ENCODE measurements around the gene EARS2.
"Not testable (repeated sequence)": the region's sequence is repeated elsewhere in the genome, so short reads cannot be mapped to it uniquely, and the experiment has no call there.

EARS2 gene

DNA sequence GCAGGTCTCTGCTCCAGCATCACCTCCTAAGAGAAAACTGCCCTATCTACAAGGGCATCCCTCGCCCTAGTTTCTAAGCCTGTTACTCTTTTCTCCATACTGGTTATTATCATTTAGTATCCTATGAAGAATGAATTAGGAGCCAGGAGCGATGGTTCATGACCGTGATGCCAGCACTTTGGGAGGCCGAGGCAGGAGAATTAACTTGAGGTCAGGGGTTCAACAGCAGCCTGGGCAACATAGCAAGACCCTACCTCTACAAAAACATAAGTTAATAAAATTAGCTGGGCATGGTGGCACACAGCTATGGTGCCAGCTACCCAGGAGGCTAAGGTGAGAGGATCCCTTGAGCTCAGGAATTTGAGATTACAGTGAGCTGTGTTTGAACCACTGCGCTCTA, 7.2 kb downstream of the EARS2 start:
- Histone ChIP-seq H3K36me3 (ENCODE audit: control insufficient read depth, insufficient read depth, low read length) (peaks cover 28% of the 10 kb centered on the region), H3K4me3 (ENCODE audit: insufficient read depth, low read depth, low read length) (no peak overlapping the region), H3K9me3 (ENCODE audit: control insufficient read depth, low read length) (no peaks in the 10 kb centered on the region), H3K27me3 (ENCODE audit: control insufficient read depth, insufficient read depth, low read length, poor library complexity, severe bottlenecking) (no peaks in the 10 kb centered on the region), H3K4me1 (ENCODE audit: control insufficient read depth, insufficient read depth, low read length) (no peaks in the 10 kb centered on the region), H3K27ac (ENCODE audit: insufficient read depth, low read depth, low read length, poor library complexity, severe bottlenecking) (no peak overlapping the region)
- WGBS, 2 experiments = 94% methylated on average over 4 to 5 of the region's 5 CpGs

DNA sequence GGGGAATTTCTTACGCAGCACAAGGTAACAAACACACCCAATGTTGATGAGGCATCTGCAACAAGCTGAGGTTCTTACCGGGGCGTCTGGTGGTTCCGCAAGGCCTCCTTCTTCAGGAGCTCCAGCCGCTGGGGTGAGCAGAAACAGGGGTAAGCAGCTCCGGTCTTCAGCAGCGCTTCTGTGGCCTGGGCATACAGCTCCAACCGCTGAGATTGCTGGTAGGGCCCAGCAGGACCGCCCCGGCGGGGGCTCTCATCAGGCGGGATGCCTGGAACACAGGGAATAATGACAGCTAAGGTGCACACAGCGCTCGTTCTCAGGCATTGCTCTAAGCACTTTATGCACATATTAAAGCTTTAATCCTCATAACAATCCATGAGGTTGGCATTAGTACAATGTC, 12.7 kb downstream of the EARS2 start:
- no peaks in the 10 kb centered on the region for H3K9me3 ChIP-seq (ENCODE audit: control insufficient read depth, low read length)
- H3K27ac ChIP-seq (ENCODE audit: insufficient read depth, low read depth, low read length, poor library complexity, severe bottlenecking) = no peak overlapping the region
- no peaks in the 10 kb centered on the region for H3K4me1 ChIP-seq (ENCODE audit: control insufficient read depth, insufficient read depth, low read length)
- 95 to 96% methylated on average over 14 of the region's 14 CpGs for WGBS, 2 experiments
- H3K27me3 ChIP-seq (ENCODE audit: control insufficient read depth, insufficient read depth, low read length, poor library complexity, severe bottlenecking) = no peaks in the 10 kb centered on the region
- H3K4me3 ChIP-seq (ENCODE audit: insufficient read depth, low read depth, low read length) = no peak overlapping the region
- H3K36me3 ChIP-seq (ENCODE audit: control insufficient read depth, insufficient read depth, low read length) = peaks cover 18% of the 10 kb centered on the region

DNA sequence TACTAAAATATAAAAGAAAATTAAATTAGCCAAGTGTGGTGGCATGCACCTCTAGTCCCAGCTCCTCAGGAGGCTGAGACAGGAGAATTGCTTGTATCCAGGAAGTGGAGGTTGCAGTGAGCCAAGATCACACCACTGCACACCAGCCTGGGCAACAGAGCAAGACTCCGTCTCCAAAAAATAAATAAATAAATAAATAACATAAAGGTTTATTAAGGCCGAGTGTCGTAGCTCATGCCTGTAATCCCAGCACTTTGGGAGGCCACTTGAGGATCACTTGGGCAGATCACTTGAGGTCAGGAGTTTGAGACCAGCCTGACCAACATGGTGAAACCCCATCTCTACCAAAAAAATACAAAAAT, 16.4 kb downstream of the EARS2 start:
- not testable (repeated sequence) for H3K27me3 ChIP-seq (ENCODE audit: control insufficient read depth, insufficient read depth, low read length, poor library complexity, severe bottlenecking); H3K9me3 ChIP-seq (ENCODE audit: control insufficient read depth, low read length); H3K4me3 ChIP-seq (ENCODE audit: insufficient read depth, low read depth, low read length); H3K27ac ChIP-seq (ENCODE audit: insufficient read depth, low read depth, low read length, poor library complexity, severe bottlenecking); H3K4me1 ChIP-seq (ENCODE audit: control insufficient read depth, insufficient read depth, low read length)
- peaks cover 13% of the 10 kb centered on the region for H3K36me3 ChIP-seq (ENCODE audit: control insufficient read depth, insufficient read depth, low read length)
- WGBS, 2 experiments = 86 to 96% methylated on average over 3 of the region's 3 CpGs

DNA sequence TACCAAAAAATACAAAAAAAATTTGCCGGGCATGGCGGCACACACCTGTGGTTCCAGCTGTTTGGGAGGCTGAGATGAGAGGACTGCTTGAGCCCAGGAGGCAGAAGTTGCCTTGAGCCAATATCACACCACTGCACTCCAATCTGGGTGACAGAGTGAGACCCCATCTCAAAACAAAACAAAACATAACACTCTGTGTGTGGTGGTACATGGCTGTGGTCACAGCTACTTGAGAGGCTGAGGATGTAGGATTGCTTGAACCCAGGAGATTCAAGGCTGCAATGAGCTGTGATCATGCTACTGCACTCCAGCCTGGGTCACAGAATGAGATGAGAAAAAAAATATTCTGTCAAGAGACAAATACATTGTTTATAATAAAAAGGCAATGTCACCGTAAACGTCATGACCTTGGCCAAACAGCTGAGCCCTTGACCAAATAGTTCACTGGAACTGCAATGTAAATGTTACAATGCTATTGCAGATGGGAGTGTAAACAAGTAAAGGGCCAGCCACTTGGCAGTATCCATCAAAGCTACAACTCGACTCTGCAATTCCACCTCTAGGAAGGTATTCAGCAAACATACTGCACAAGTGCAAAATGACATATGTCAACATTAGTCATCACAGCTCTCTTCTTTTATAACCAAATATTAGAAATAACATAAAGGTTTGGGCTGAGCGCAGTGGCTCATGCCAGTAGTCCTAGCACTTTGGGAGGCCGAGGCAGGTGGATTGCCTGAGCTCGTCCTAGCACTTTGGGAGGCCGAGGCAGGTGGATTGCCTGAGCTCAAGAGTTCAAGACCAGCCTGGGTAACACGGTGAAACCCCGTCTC, 16.9 kb downstream of the EARS2 start:
- H3K9me3 ChIP-seq (ENCODE audit: control insufficient read depth, low read length) = no peaks in the 10 kb centered on the region
- no peak overlapping the region for H3K27ac ChIP-seq (ENCODE audit: insufficient read depth, low read depth, low read length, poor library complexity, severe bottlenecking)
- H3K27me3 ChIP-seq (ENCODE audit: control insufficient read depth, insufficient read depth, low read length, poor library complexity, severe bottlenecking) = no peaks in the 10 kb centered on the region
- H3K4me3 ChIP-seq (ENCODE audit: insufficient read depth, low read depth, low read length) = no peak overlapping the region
- peaks cover 18% of the 10 kb centered on the region for H3K36me3 ChIP-seq (ENCODE audit: control insufficient read depth, insufficient read depth, low read length)
- WGBS, 2 experiments = 94 to 97% methylated on average over 11 of the region's 11 CpGs
- no peaks in the 10 kb centered on the region for H3K4me1 ChIP-seq (ENCODE audit: control insufficient read depth, insufficient read depth, low read length)

DNA sequence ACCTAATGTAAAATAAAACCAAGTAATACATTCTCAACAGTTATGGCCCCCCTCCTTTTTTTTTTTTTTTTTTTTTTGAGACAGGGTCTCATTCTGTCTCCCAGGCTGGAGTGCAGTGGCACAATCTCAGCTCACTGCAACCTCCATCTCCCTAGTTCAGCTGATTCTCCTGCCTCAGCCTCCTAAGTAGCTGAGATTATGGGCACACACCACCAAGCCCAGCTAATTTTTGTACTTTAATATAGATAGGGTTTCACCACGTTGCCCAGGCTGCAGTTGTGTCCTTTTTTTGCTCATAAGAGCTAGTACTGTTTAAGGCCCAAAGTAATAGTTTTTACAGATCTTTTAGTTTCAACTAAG, 18.3 kb downstream of the EARS2 start:
- 92% methylated on average over 1 of the region's 1 CpG; no CpG with 5 or more reads in 1 of the 2 experiments for WGBS, 2 experiments

DNA sequence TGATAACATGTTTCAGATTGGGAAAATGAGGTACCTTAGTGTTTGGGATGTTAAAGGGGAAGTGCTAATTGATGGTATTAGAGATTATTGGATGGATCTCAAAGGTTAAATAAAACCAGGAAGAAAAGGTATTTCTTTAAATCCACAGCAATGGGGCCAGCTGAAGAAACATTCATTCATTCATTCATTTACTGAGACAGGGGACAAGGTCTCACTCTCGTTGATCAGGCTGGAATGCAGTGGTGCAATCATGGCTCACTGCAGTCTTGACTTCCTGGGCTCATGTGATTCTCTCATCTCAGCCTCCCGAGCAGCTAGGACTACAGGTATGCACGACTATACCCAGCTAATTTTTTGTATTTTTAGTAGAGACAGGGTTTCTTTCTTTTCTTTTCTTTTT, 19.8 kb downstream of the EARS2 start:
- Histone ChIP-seq H3K36me3 (ENCODE audit: control insufficient read depth, insufficient read depth, low read length) (peaks cover 29% of the 10 kb centered on the region), H3K9me3 (ENCODE audit: control insufficient read depth, low read length) (no peaks in the 10 kb centered on the region), H3K4me1 (ENCODE audit: control insufficient read depth, insufficient read depth, low read length) (no peaks in the 10 kb centered on the region), H3K4me3 (ENCODE audit: insufficient read depth, low read depth, low read length) (no peak overlapping the region), H3K27me3 (ENCODE audit: control insufficient read depth, insufficient read depth, low read length, poor library complexity, severe bottlenecking) (no peaks in the 10 kb centered on the region), H3K27ac (ENCODE audit: insufficient read depth, low read depth, low read length, poor library complexity, severe bottlenecking) (no peak overlapping the region)
- 87 to 95% methylated on average over 3 of the region's 3 CpGs for WGBS, 2 experiments

More for the DNA sequence above, 18.3 kb downstream of the EARS2 start:
- Histone ChIP-seq H3K9me3 (ENCODE audit: control insufficient read depth, low read length) (no peaks in the 10 kb centered on the region), H3K4me1 (ENCODE audit: control insufficient read depth, insufficient read depth, low read length) (no peaks in the 10 kb centered on the region), H3K27ac (ENCODE audit: insufficient read depth, low read depth, low read length, poor library complexity, severe bottlenecking) (no peak overlapping the region), H3K27me3 (ENCODE audit: control insufficient read depth, insufficient read depth, low read length, poor library complexity, severe bottlenecking) (no peaks in the 10 kb centered on the region), H3K4me3 (ENCODE audit: insufficient read depth, low read depth, low read length) (no peak overlapping the region), H3K36me3 (ENCODE audit: control insufficient read depth, insufficient read depth, low read length) (peaks cover 23% of the 10 kb centered on the region)

DNA sequence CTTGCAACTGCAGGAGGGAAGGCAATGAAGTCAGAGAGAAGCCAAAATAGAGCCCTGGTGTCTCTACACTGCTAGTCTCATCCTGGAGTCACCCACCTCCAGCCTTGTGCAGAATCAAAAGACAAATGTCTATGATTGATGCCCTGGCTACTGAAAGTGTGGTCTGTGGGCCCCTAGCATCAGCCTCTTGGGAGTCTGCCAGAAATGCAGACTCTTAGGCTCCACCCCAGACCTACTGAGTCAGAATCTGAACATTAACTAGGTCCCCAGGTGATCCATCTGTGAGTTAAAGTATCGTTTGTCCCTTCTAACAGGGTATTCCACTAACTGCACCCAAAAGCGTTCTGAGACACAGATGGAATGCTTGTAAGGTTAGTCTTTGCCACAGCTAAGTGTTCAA, 21.2 kb downstream of the EARS2 start:
- 86 to 92% methylated on average over 2 of the region's 2 CpGs for WGBS, 2 experiments
- no peak overlapping the region for H3K27ac ChIP-seq (ENCODE audit: insufficient read depth, low read depth, low read length, poor library complexity, severe bottlenecking)
- H3K27me3 ChIP-seq (ENCODE audit: control insufficient read depth, insufficient read depth, low read length, poor library complexity, severe bottlenecking) = no peaks in the 10 kb centered on the region
- no peaks in the 10 kb centered on the region for H3K4me1 ChIP-seq (ENCODE audit: control insufficient read depth, insufficient read depth, low read length)
- no peaks in the 10 kb centered on the region for H3K9me3 ChIP-seq (ENCODE audit: control insufficient read depth, low read length)
- H3K4me3 ChIP-seq (ENCODE audit: insufficient read depth, low read depth, low read length) = no peak overlapping the region
- peaks cover 29% of the 10 kb centered on the region for H3K36me3 ChIP-seq (ENCODE audit: control insufficient read depth, insufficient read depth, low read length)

DNA sequence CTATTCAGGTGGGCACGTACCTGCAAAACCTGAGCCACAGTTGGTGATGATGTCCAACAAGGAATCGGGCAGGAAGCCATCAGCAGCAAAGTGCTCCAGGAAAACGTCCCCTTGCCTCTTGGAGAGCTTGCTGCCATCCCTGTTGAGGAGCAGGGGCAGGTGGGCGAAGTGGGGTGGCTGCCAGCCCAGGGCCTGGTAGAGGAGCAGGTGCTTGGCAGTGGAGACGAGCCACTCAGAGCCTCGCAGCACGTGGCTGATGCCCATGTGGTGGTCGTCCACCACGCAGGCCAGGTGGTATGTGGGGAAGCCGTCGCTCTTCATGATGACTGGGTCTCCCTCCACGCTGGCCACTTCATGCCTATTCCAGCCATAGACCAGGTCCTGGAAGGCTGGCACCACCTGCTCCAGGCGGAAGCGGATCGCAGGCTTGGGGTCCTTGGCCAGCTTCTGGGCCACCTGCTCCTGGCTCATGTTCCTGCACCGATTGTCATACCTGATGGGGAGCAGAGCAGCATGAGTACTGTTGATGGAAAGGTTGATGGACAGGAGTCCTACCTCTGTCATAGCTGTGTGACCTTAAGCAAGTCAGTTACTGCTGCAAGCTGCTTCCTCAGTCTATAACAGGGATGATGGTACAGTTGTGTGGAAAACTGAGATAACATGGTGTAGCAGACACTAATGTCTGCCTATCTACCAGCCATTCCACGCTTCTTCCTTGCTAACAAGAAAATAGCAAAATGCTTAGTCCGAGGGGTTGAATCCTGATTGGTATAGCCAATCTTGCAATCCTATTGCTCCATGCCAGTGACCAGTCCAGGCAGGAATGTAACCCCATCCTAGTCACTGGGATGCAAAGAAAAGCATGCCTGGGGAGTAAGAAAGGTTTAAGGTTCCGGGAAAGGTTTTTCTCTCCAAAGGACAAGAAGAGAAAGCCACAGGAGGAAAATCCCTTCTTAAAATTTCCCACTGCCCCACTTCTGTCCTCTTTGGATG, 22.0 kb downstream of the EARS2 start:
- no peaks in the 10 kb centered on the region for H3K27me3 ChIP-seq (ENCODE audit: control insufficient read depth, insufficient read depth, low read length, poor library complexity, severe bottlenecking)
- H3K4me3 ChIP-seq (ENCODE audit: insufficient read depth, low read depth, low read length) = no peak overlapping the region
- H3K36me3 ChIP-seq (ENCODE audit: control insufficient read depth, insufficient read depth, low read length) = peaks cover 29% of the 10 kb centered on the region
- no peaks in the 10 kb centered on the region for H3K9me3 ChIP-seq (ENCODE audit: control insufficient read depth, low read length)
- WGBS, 2 experiments = 95% methylated on average over 19 of the region's 19 CpGs
- H3K27ac ChIP-seq (ENCODE audit: insufficient read depth, low read depth, low read length, poor library complexity, severe bottlenecking) = no peak overlapping the region
- no peaks in the 10 kb centered on the region for H3K4me1 ChIP-seq (ENCODE audit: control insufficient read depth, insufficient read depth, low read length)

DNA sequence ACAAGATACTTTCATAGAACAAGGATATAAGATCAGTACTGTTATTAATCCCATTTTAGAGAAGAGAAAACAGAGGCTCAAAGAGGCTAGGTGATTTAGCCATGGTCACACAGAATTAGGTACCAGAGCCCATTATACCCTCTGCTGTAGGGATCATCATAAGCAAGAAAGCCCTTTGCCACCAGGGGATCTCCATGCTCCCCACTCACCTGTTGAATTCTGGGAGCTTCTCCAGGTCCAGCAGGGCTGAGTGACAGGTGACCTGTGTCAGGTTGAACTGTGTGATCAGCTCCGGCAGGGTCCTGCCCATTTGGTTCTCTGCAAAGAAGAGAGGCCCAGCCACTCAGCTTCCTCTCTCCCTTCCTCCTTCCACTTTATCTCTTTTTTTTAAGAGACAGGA, 24.7 kb downstream of the EARS2 start:
- H3K4me3 ChIP-seq (ENCODE audit: insufficient read depth, low read depth, low read length) = no peak overlapping the region
- 89 to 92% methylated on average over 1 of the region's 1 CpG for WGBS, 2 experiments
- H3K27me3 ChIP-seq (ENCODE audit: control insufficient read depth, insufficient read depth, low read length, poor library complexity, severe bottlenecking) = no peaks in the 10 kb centered on the region
- H3K9me3 ChIP-seq (ENCODE audit: control insufficient read depth, low read length) = no peaks in the 10 kb centered on the region
- peaks cover 48% of the 10 kb centered on the region for H3K36me3 ChIP-seq (ENCODE audit: control insufficient read depth, insufficient read depth, low read length)
- H3K27ac ChIP-seq (ENCODE audit: insufficient read depth, low read depth, low read length, poor library complexity, severe bottlenecking) = no peak overlapping the region
- no peaks in the 10 kb centered on the region for H3K4me1 ChIP-seq (ENCODE audit: control insufficient read depth, insufficient read depth, low read length)

DNA sequence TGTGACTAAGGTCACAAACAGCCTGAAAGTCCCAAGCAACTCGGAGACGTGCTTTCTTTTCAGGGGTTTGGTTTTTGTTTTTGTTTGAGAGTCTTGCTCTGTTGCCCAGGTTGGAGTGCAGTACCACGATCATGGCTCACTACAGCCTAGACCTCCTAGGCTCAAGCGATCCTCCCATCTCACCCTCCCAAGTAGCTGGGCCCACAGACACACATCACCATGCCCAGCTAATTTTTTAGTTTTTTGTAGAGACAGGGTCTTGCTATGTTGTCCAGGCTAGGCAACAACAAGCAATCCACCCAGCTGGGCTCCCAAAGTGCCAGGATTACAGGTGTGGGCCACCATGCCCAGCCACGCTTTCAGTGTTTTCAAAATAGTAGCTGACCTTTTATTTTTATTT, 27.1 kb downstream of the EARS2 start:
- Histone ChIP-seq H3K4me1 (ENCODE audit: control insufficient read depth, insufficient read depth, low read length) (no peaks in the 10 kb centered on the region), H3K4me3 (ENCODE audit: insufficient read depth, low read depth, low read length) (no peak overlapping the region), H3K27ac (ENCODE audit: insufficient read depth, low read depth, low read length, poor library complexity, severe bottlenecking) (no peak overlapping the region), H3K27me3 (ENCODE audit: control insufficient read depth, insufficient read depth, low read length, poor library complexity, severe bottlenecking) (no peaks in the 10 kb centered on the region), H3K36me3 (ENCODE audit: control insufficient read depth, insufficient read depth, low read length) (peaks cover 44% of the 10 kb centered on the region), H3K9me3 (ENCODE audit: control insufficient read depth, low read length) (no peaks in the 10 kb centered on the region)
- 93 to 95% methylated on average over 5 of the region's 5 CpGs for WGBS, 2 experiments

Measured in ectodermal cell (in vitro differentiated cells).